ENCODE data around the gene INPP5K. TPM values are rescaled to one million over a fixed set of nuclear protein-coding genes. Genes with fewer than 3 reads are reported as not detected.

Gene INPP5K
- total and polyA plus RNA-seq, 10 of the 15 experiments (the other 5 are each of a cell fraction or from before 2014, with no cell fraction given): 0.58 to 41.2 (median 23.3) TPM

- TF ChIP-seq NFYA (IDR thresholded peaks at IDR 0.05; ENCODE audit: borderline replicate concordance, low read depth, low read length): no peak
These were observed 38.5 kb upstream of the INPP5K start (continued) for GRCh38 chr17:1554751-1555540.

GRCh38 chr17:1553354-1554266 lies 37.2 kb upstream of the INPP5K start:
- H4K20me1 ChIP-seq (ENCODE audit: control insufficient read depth, insufficient read depth): no peaks in the 10 kb centered on the region; the same call in 1 of the 2 replicates
- ChIA-PET CTCF (interaction anchor here (1.3 to 4.1 kb wide), 5 partner anchors 21 to 188 kb away, joined by 3 to 17 read pairs (median 12); no protein-coding TSS in a partner anchor), SMC1A (ENCODE audit: uncharacterized antibody, unreplicated experiment) (interaction anchor here (0.6 to 1.2 kb wide), 2 partner anchors 22 to 110 kb away, joined by 3 to 5 read pairs; no protein-coding TSS in a partner anchor), RAD21 (ENCODE audit: unreplicated experiment) (interaction anchor here (1.4 kb wide), 1 partner anchor 13 kb away, joined by 5 read pairs; no protein-coding TSS in a partner anchor), POLR2A (interaction anchor here (0.5 to 1.3 kb wide), 9 partner anchors 21 to 336 kb away, joined by 3 to 7 read pairs (median 3); no protein-coding TSS in a partner anchor)
- H3K4me3 ChIP-seq: no peak overlapping the region
- H3K27ac ChIP-seq (ENCODE audit: control insufficient read depth, insufficient read depth): no peak overlapping the region; the same call in 1 of the 2 replicates
- peak overlapping the region; percentile 29; the same call in 1 of the 2 replicates for H3K9ac ChIP-seq (ENCODE audit: control insufficient read depth, insufficient read depth, low read length)
- H3K4me2 ChIP-seq (ENCODE audit: control insufficient read depth, insufficient read depth): 0 out of 2 replicates have a peak overlapping the region, but pooled peaks have one; percentile 30
- DNase-seq (ENCODE audit: low read depth, low spot score) (no peak), FAIRE-seq (no peak), ATAC-seq (no peak)
- 87% methylated on average over 12 of the region's 12 CpGs for WGBS (ENCODE audit: insufficient coverage, insufficient replicate concordance, low lambda C conversion rate, missing lambda C conversion rate)
- H2AFZ ChIP-seq (ENCODE audit: control insufficient read depth, low read depth, low read length): no peak overlapping the region
- in situ Hi-C loops (cut with MboI) (no loop called here), intact Hi-C loops (cut with micrococcal nuclease; ENCODE audit: unreplicated experiment) (no loop called here)
- BruUV-seq (replicated peaks): no TSS peak
- H3K4me1 ChIP-seq (ENCODE audit: control insufficient read depth, insufficient read depth, low read length): peaks cover 38% of the 10 kb centered on the region
- H3K36me3 ChIP-seq (ENCODE audit: control insufficient read depth in 2 of 2, insufficient read depth in 2 of 2, low read length in 1 of 2): peaks cover 11 to 16% of the 10 kb centered on the region in 2 experiments
- no peaks in the 10 kb centered on the region for H3K27me3 ChIP-seq (replicated peaks in 1 of 2; ENCODE audit: control insufficient read depth in 2 of 2, insufficient read depth in 2 of 2, low read length in 1 of 2)
- peaks cover 23% of the 10 kb centered on the region for H3K79me2 ChIP-seq (ENCODE audit: control insufficient read depth, insufficient read depth, low read length)
- no peaks in the 10 kb centered on the region for H3K9me3 ChIP-seq (replicated peaks; ENCODE audit: control insufficient read depth, insufficient read depth, low read length)
- TF ChIP-seq KDM1A (IDR thresholded peaks at IDR 0.05; ENCODE audit: borderline replicate concordance): no peak
- TF ChIP-seq POU2F2 (IDR thresholded peaks at IDR 0.05; ENCODE audit: borderline replicate concordance, low read depth, low read length): no peak
- TF ChIP-seq SUZ12 (IDR thresholded peaks at IDR 0.05; ENCODE audit: unreplicated experiment): no peak
- TF ChIP-seq ZBTB11 (CRISPR knock-in tag; IDR thresholded peaks at IDR 0.05): no peak
- no peak for TF ChIP-seq HDAC2 (IDR thresholded peaks at IDR 0.05)
- TF ChIP-seq SREBF2 (IDR thresholded peaks at IDR 0.05; ENCODE audit: low read length): no peak
- TF ChIP-seq NKRF (conservative IDR thresholded peaks at IDR 0.05): no peak
- TF ChIP-seq ZBED1 (IDR thresholded peaks at IDR 0.05; ENCODE audit: borderline replicate concordance): no peak
- no peak for TF ChIP-seq POLR2AphosphoS5 (IDR thresholded peaks at IDR 0.05; ENCODE audit: low read length)
- no peak for TF ChIP-seq ZSCAN29 (IDR thresholded peaks at IDR 0.05)
- TF ChIP-seq JUND (IDR thresholded peaks at IDR 0.05; ENCODE audit: low read depth, low read length): no peak
- TF ChIP-seq NBN (IDR thresholded peaks at IDR 0.05): no peak
- no peak for TF ChIP-seq ATF7 (IDR thresholded peaks at IDR 0.05; ENCODE audit: low read depth)
- TF ChIP-seq DPF2 (IDR thresholded peaks at IDR 0.05): no peak
- TF ChIP-seq FOXM1 (IDR thresholded peaks at IDR 0.05; ENCODE audit: low read depth, low read length): no peak
